LHCN-M2 (cell line): ENCODE data around the gene ZNF300. TPM values are rescaled to one million over a fixed set of nuclear protein-coding genes. Genes with fewer than 3 reads are reported as not detected.
"Not testable (repeated sequence)": the region's sequence is repeated elsewhere in the genome, so short reads cannot be mapped to it uniquely, and the experiment has no call there.

Experiments
- DNase-seq: peaks from one replicate; pipeline ENCODE4 v3.0.0-alpha.2; 2012; ENCODE audit warnings: low read depth
- total RNA-seq: library from RNA; depleted of rRNA; stranded (reverse); fragments of >200 nt; gene quantifications from 2 replicates; pipeline ENCODE4 v1.2.3, GENCODE V29; 2014; rRNA removed

Gene ZNF300
- total RNA-seq, 1 experiment from 2014 or later = 7.2 TPM

- DNase-seq = not testable (repeated sequence)
Measured at GRCh38 chr5:150845185-150845859, 59.5 kb downstream of the ZNF300 start.

Other genes with a start within 250 kb of the ZNF300 start
- gene MYOZ3, start 243.7 kb downstream of the ZNF300 start, total RNA-seq = under 0.01 and 0.06 TPM in 2 replicates
- gene RBM22, start 203.9 kb downstream of the ZNF300 start, total RNA-seq = 30.5 and 35.6 TPM in 2 replicates
- gene DCTN4, start 146.0 kb downstream of the ZNF300 start, total RNA-seq = 92.2 and 103 TPM in 2 replicates
- 234 and 236 TPM in 2 replicates for gene SMIM3, start 126.2 kb downstream of the ZNF300 start, total RNA-seq
- 0.57 TPM in 1 of 2 replicates, not detected in the other for gene IRGM, start 58.5 kb downstream of the ZNF300 start, total RNA-seq
- 1.0 and 7.3 TPM in 2 replicates for gene GPX3, start 115.6 kb upstream of the ZNF300 start, total RNA-seq
- gene TNIP1, start 176.1 kb upstream of the ZNF300 start, total RNA-seq = 151 and 186 TPM in 2 replicates